HG03039 (cell line): ENCODE results near the gene PROK2.

ENCODE experiments used
- ATAC-seq: cut with Tn5 transposase; IDR thresholded peaks from one replicate; pipeline ENCODE4 v1.9.1; 2021; ENCODE audit warnings: mild to moderate bottlenecking, moderate library complexity; ENCODE audit not compliant: unreplicated experiment

Gene PROK2

DNA sequence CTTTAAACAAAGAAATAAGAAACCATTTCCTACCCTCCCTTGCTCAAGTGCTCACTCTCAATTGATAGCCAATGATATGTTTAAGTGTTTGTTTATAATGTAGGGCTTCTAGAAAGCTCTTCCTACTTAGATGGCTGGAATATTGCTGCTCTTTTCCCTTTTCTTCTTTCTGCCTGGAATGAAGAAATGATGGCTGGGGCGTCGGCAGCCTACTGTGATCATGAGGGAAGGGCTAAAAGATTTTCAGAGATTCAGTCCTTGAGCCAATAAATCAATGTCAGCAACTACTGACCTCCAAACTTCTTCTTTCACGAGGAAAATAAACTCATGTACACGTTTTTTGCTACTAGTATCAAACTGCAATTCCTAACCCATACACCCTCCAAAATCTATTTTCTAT is 33.3 kb downstream of the PROK2 start:
- no peak for ATAC-seq

DNA sequence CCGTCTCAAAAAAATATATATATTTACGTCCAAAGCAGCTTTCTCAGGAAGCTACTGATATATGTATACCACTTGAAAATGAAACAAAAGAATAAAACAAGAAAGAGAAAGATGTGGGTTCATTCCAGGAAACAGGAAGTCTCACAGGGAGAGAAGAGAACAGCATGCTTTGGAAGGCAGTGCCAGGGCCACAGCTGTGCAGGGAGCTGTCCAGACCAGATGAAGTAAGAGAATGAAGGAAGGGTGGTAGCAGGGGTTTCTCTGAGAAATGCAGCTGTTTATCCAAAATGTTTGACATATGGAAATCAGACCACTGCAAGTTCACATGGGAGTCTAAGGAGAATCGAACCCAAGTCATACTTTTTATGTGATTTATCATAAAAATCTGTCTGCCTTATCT is 40.2 kb downstream of the PROK2 start:
- no peak for ATAC-seq

DNA sequence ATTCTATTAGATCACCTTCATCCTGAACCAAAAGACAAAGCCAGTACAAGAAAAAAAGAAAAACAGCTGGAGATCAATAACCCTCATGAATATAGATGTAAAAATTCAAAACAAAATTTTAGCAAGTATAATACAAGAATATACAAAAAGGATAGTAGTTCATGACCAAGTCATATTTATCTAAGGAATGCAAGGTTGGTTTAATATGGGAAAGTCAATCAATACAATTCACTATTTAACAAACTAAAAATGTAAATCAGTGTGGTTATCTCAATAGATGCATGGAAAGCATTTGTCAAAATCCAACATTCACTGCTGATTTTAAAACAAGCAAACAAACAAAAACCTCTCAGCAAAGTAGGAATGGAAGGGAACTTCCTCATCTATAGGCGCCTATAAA is 42.3 kb downstream of the PROK2 start:
- no peak for ATAC-seq

DNA sequence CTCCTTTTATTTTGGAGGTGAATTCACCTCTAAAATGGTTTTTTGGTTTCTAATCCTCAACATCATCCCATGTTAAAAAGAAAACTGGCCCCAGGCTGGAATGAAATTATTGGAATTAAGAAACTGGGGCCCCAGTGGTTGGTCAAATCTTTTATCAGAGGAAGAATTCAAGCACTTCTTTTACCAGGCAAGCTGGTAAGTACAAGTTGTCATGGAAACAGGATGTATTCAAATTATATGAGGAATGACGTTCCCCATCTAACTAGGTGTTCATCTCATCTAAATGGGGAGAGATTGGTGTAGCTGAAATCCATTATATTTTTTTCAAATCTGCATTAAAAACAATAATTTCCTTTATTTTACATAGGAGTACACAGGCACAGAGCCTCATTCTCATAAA is 50.1 kb downstream of the PROK2 start:
- ATAC-seq, result no peak

DNA sequence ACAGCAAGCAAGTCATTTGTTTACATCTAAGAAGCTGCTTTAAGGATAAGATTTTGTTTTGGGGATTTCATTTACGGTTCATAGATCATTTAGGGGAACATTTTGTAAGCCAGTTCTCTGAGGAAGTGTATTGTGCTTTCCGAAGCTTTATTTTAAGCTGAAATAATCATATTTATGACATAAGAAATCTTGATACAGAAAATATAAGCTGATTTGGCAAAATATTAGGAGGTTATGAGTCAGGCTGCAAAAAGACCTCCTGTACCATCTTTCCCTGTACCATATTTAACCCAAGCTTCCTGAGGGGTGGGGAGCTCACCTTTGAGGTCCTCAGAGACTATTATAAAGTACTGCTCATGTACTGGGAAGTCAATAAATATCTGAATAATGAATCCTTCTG is 51.6 kb downstream of the PROK2 start:
- ATAC-seq, result no peak

DNA sequence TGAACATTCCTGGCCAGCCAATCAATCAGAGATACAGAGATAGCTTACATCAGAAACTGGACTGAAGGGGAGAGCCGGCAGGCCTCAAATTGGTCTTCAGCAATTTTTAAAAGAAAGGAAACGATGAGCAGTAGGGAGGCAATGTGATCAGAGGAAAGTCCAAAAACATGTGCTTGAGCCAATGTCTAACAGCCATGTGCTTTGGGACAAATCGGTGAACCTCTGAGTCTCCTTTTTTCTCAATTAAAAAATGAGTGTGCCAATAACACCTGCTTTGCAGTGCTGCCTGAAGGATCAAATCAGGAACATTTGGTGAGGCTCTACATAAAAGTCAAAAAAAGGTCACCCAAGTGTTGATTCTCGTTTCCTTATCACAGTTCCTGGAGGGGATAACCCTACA is 52.3 kb downstream of the PROK2 start:
- no peak for ATAC-seq

DNA sequence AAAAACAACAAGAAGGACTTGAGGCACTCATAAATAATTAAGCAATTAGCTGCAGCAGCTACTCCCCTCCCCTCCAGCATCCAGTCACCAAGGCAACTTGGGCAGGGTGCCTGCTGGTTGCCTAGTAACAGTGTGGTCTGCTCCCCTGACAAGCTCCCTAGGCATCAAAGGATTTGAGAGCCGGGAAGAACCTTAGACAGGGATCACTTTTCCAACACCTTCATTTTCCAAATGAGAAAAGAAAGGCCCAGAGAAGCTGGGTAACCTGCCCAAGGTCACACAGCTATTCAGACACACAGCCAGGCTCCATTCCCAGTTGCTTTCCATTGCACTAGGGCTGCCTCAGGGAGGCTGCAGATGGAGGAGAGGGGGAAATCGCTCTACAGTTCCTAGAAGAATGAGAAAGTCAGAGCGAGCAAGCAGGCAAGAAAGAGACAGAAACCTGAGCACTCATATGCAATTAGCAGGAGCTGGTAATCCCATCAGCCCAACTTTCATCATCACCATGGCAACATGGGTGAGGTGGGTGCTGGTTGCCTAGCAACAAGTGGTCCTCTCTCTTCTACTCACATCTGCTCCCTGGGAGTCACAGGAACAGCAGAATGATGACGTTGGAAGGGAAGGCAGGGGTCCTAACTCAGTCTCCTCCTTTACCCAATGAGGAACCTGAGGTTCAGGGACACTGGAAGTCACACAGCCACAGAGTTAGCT is 56.2 kb downstream of the PROK2 start:
- no peak for ATAC-seq

DNA sequence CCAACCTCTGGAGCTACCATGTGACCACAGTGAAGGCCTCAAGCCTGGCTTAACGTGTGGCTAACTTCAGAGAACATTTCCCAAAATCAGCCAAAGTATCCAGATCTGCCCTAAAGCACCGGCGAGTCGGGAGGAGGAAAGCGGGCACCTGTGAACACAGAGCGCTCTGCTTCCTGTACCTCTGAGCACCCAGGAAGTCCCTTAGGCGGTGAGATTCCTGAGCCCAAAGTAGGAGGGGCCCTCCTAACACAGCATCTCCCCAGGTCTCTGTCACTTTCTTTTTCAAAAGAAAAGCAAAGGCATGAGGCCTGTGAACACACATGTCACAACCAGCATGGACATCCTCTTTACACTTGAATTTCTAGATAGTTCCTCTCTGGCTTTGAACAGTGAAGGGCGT is 58.8 kb downstream of the PROK2 start:
- no peak for ATAC-seq

DNA sequence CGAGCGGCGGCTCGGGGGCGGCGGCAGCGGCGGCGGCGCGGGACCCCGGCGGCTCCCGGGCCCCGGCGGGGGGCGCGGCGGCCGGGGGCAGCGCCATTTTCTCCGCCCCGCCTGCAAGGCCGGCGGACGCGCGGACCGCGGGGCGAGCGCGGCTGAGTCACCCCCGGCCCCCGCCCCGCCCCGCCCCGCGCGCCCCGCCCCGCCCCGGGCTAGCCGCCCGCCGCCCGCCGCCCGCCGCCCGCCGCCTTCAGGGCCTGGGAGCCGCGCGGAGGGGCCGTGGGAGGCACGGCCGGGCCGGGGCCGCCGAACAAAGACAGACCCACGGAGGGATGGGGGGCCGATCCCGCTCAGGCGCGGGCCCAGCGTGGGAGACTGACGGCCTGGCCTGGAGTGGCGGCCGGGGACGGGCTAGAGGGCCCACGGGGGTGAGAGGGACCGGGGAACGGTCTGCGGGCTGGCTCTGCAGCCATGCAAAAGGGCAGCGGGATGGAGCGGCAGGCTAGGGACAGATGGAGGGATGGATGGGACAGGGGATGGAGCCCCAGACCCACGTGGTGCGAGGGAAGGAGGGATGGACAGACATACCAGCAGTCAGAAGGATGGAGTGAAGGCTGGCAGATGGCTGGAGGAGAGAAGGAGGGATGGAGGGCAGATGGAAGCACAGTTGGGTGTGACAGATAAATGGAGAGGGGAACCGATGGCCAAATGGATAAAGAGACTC is 59.5 kb downstream of the PROK2 start, which contains the start of gene EIF4E3:
TSS of gene EIF4E3 (minus strand) at position 132 of the 721 bp plus-strand sequence. CDS start at position 97, 35 bp downstream.
- peak; percentile 45 for ATAC-seq

DNA sequence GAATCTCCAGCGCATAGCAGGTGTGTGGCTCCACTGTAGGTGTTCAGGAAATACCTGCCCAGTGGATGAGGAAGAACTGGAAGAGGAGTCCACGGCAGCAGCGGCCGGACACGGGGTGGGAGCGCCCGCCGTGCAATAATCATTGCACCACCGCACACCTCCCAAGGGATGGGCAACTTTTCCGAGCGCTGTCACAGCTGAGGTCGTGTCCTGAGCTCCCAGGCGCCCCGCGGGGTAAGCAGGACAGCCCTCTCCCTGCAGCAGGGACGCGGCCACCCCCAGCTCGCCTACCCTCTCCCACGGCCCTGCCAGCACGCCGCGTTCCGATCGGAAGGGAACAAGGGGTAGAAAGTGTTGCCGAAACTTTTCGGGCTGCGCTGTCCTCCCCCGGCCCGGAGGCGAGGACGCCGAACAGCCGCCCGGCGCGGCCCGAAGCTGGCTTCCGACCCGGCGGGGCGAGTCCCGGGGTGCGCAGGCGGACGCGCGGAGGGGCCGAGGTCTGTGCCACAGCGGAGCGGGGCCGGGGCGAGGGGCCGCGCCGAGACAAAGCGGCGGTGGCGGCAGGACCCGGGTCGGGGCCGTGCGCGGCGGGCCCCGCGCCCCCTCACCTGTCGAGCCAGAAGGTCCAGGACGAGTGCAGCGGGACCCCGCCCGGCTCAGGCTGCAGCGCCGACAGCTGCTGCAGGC is 60.2 kb downstream of the PROK2 start:
- ATAC-seq, result peak; percentile 44

DNA sequence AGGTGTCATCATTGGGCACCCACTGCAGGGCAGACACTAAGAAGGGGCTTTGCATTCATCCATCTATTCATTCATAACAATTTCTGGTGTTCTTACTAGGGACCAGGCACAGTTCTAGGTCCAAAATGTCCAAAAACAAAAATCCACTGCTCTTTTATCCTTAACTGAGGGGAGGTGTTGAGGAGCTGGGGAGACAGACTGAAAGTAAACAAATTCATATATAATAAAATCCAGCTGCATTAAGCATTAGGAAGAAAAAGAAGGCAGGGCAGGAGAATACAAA is 60.8 kb downstream of the PROK2 start:
- ATAC-seq, result no peak

DNA sequence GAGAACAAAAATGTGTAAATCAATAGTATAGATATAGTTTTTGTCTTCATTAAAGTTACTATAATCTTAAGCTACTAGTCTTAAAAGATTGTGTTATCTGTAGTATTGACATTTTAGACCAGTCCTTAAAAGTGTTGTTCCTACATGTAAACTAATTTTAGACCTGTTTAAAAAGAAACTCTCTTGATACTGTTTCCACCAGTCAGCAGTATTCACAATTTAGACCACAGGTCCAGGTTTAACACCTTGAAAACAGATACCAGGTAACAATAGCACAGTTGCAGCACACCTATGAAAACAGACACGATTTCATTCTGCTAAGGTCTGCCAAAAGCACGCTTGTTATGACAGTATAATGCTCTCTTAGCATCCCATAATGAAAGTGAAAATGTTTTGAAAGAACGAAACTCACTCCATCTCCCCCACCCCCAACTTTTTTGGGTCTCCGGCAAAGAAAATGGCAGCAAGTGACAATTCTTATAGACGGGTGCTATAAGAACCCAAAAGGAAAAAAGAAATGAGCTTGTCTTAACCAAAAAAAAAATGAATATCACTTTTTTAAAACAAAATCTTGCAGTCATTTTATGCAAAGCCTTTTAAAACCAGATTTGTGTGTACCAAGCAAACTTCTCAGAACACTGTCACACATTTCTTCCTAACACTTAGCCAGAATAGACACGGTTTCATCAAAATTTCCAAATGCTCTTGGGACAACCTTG is 61.3 kb downstream of the PROK2 start:
- ATAC-seq, result no peak

DNA sequence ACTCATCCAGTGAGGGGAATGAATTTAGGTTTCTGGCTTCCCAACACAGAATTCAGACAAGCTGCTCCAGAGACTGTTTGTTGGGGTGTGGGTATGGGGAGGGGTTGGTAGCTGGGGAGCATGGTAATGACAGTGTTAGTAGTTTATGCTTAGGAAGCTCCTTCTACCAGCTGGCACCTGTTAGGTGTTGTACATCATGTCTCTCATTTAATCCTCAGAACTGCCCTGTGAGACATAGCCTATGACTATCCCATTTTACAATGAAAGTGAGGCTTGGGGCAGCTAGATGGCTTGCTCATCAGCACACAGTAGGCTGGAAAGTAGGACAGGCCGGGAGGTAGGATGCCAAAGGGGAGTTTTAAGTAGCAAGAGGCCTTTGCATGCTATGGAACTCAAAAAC is 62.3 kb downstream of the PROK2 start:
- ATAC-seq, result no peak
